ENCODE results near the gene KIAA1671. TPM values are rescaled to one million over a fixed set of nuclear protein-coding genes. Genes with fewer than 3 reads are reported as not detected.

Gene KIAA1671
- polyA plus RNA-seq, 1 donor from 2014 or later, result 3.0 TPM

- H3K9ac ChIP-seq (ENCODE audit: low read length), result no peak overlapping the region
Measured at GRCh38 chr22:24954114-24954463, 1.6 kb downstream of the KIAA1671 start.

DNA sequence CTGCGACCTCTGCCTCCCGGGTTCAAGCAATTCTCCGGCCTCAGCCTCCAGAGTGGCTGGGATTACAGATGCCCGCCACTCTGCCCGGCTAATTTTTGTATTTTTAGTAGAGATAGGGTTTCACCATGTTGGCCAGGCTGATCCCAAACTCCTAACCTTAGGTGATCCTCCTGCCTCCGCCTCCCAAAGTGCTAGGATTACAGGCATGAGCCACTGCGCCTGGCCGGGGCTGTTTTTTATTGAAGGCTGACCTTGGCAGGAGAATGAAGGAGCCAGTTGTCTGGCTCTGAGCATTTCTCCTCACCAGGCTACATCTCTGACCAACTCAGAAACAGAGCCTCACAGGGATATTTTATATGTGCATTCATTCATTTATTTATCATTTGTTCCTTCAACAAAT, 2.3 kb downstream of the KIAA1671 start:
- no peaks in the 10 kb centered on the region for H3K9me3 ChIP-seq (ENCODE audit: low read length)
- H3K4me3 ChIP-seq (ENCODE audit: low read length), result no peak overlapping the region
- H2AFZ ChIP-seq (ENCODE audit: low read depth, low read length), result no peak overlapping the region
- no peaks in the 10 kb centered on the region for H3K36me3 ChIP-seq (ENCODE audit: insufficient read depth, low read length)
- TF ChIP-seq MXI1 (conservative IDR thresholded peaks at IDR 0.05; ENCODE audit: poor library complexity, severe bottlenecking) (no peak), TAF1 (IDR thresholded peaks at IDR 0.05; ENCODE audit: low read depth) (no peak), EZH2 (IDR thresholded peaks at IDR 0.05; ENCODE audit: borderline replicate concordance, insufficient read depth, low read length, poor library complexity, severe bottlenecking) (no peak), REST (IDR thresholded peaks at IDR 0.05; ENCODE audit: borderline replicate concordance) (no peak), SMC3 (conservative IDR thresholded peaks at IDR 0.05; ENCODE audit: poor library complexity) (no peak), RAD21 (conservative IDR thresholded peaks at IDR 0.05) (no peak), EP300 (conservative IDR thresholded peaks at IDR 0.05; ENCODE audit: poor library complexity, severe bottlenecking) (no peak)
- TF ChIP-seq, protein P1, sequence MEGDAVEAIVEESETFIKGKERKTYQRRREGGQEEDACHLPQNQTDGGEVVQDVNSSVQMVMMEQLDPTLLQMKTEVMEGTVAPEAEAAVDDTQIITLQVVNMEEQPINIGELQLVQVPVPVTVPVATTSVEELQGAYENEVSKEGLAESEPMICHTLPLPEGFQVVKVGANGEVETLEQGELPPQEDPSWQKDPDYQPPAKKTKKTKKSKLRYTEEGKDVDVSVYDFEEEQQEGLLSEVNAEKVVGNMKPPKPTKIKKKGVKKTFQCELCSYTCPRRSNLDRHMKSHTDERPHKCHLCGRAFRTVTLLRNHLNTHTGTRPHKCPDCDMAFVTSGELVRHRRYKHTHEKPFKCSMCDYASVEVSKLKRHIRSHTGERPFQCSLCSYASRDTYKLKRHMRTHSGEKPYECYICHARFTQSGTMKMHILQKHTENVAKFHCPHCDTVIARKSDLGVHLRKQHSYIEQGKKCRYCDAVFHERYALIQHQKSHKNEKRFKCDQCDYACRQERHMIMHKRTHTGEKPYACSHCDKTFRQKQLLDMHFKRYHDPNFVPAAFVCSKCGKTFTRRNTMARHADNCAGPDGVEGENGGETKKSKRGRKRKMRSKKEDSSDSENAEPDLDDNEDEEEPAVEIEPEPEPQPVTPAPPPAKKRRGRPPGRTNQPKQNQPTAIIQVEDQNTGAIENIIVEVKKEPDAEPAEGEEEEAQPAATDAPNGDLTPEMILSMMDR (IDR thresholded peaks at IDR 0.05; ENCODE audit: poor library complexity, severe bottlenecking), result no peak
- H4K20me1 ChIP-seq (ENCODE audit: insufficient read depth), result no peaks in the 10 kb centered on the region
- H3K9ac ChIP-seq (ENCODE audit: low read length), result no peak overlapping the region
- H3F3A ChIP-seq (ENCODE audit: insufficient read depth, low read length, poor library complexity, severe bottlenecking), result no peaks in the 10 kb centered on the region
- H3K4me2 ChIP-seq (ENCODE audit: low read length), result no peak overlapping the region
- no peaks in the 10 kb centered on the region for H3K9me2 ChIP-seq (ENCODE audit: insufficient read depth, low read length)
- H3K27me3 ChIP-seq (ENCODE audit: insufficient read depth, low read depth, low read length), result peaks cover 12% of the 10 kb centered on the region
- no peak overlapping the region for H3K27ac ChIP-seq (ENCODE audit: low read length)
- H3K79me2 ChIP-seq (replicated peaks; ENCODE audit: insufficient read depth, low read length), result no peaks in the 10 kb centered on the region

More at GRCh38 chr22:24954114-24954463, 1.6 kb downstream of the KIAA1671 start:
- TF ChIP-seq SMC3 (conservative IDR thresholded peaks at IDR 0.05; ENCODE audit: poor library complexity), result no peak
- Histone ChIP-seq H2AFZ (ENCODE audit: low read depth, low read length) (no peak overlapping the region), H3K36me3 (ENCODE audit: insufficient read depth, low read length) (no peaks in the 10 kb centered on the region), H3K4me3 (ENCODE audit: low read length) (no peak overlapping the region), H4K20me1 (ENCODE audit: insufficient read depth) (no peaks in the 10 kb centered on the region), H3K79me2 (replicated peaks; ENCODE audit: insufficient read depth, low read length) (no peaks in the 10 kb centered on the region), H3K9me3 (ENCODE audit: low read length) (no peaks in the 10 kb centered on the region), H3F3A (ENCODE audit: insufficient read depth, low read length, poor library complexity, severe bottlenecking) (no peaks in the 10 kb centered on the region), H3K27ac (ENCODE audit: low read length) (no peak overlapping the region), H3K9me2 (ENCODE audit: insufficient read depth, low read length) (no peaks in the 10 kb centered on the region), H3K4me2 (ENCODE audit: low read length) (no peak overlapping the region), H3K27me3 (ENCODE audit: insufficient read depth, low read depth, low read length) (peaks cover 12% of the 10 kb centered on the region)

GRCh38 chr22:24957043-24957442, 4.5 kb downstream of the KIAA1671 start:
- no peaks in the 10 kb centered on the region for H3K9me3 ChIP-seq (ENCODE audit: low read length)
- H3F3A ChIP-seq (ENCODE audit: insufficient read depth, low read length, poor library complexity, severe bottlenecking), result no peaks in the 10 kb centered on the region
- no peak overlapping the region for H3K9ac ChIP-seq (ENCODE audit: low read length)
- no peak overlapping the region for H3K4me2 ChIP-seq (ENCODE audit: low read length)
- no peaks in the 10 kb centered on the region for H3K9me2 ChIP-seq (ENCODE audit: insufficient read depth, low read length)
- peaks cover 12% of the 10 kb centered on the region for H3K27me3 ChIP-seq (ENCODE audit: insufficient read depth, low read depth, low read length)
- H4K20me1 ChIP-seq (ENCODE audit: insufficient read depth), result no peaks in the 10 kb centered on the region
- TF ChIP-seq RAD21 (conservative IDR thresholded peaks at IDR 0.05) (no peak), EP300 (conservative IDR thresholded peaks at IDR 0.05; ENCODE audit: poor library complexity, severe bottlenecking) (no peak), SMC3 (conservative IDR thresholded peaks at IDR 0.05; ENCODE audit: poor library complexity) (no peak), MXI1 (conservative IDR thresholded peaks at IDR 0.05; ENCODE audit: poor library complexity, severe bottlenecking) (no peak), POLR2AphosphoS5 (IDR thresholded peaks at IDR 0.05) (no peak), REST (IDR thresholded peaks at IDR 0.05; ENCODE audit: borderline replicate concordance) (no peak), TAF1 (IDR thresholded peaks at IDR 0.05; ENCODE audit: low read depth) (no peak), EZH2 (IDR thresholded peaks at IDR 0.05; ENCODE audit: borderline replicate concordance, insufficient read depth, low read length, poor library complexity, severe bottlenecking) (no peak)
- TF ChIP-seq, protein P1 (IDR thresholded peaks at IDR 0.05; ENCODE audit: poor library complexity, severe bottlenecking), result no peak
- no peaks in the 10 kb centered on the region for H3K79me2 ChIP-seq (replicated peaks; ENCODE audit: insufficient read depth, low read length)
- H3K4me3 ChIP-seq (ENCODE audit: low read length), result no peak overlapping the region
- H3K27ac ChIP-seq (ENCODE audit: low read length), result no peak overlapping the region
- no peaks in the 10 kb centered on the region for H3K36me3 ChIP-seq (ENCODE audit: insufficient read depth, low read length)
- H2AFZ ChIP-seq (ENCODE audit: low read depth, low read length), result no peak overlapping the region
